H1 (cell line): ENCODE measurements around the gene MRGPRX1. TPM values are rescaled to one million over a fixed set of nuclear protein-coding genes. Genes with fewer than 3 reads are reported as not detected.

ENCODE experiments used
- CTCF ChIA-PET: fragments of 300-600 bp; sonication (Branson Sonifier 250); formaldehyde crosslinking; loops from one replicate; lab custom pipeline; 2021; ENCODE audit not compliant: partially characterized antibody; lab: Charles Lee
- POLR2A ChIA-PET: fragments of 300-600 bp; sonication (Branson Sonifier 250); formaldehyde crosslinking; loops from one replicate; lab custom pipeline; 2021; ENCODE audit warnings: inconsistent platforms; ENCODE audit not compliant: partially characterized antibody; lab: Charles Lee
- DNase-seq, 2 experiments: peaks; one replicate each; pipeline versions ENCODE4 v3.0.0 to v3.0.0-alpha.2; 2010 to 2022; ENCODE audit warnings: low spot score in 2 of 2, low read depth in 1 of 2, mixed read lengths in 1 of 2
- FAIRE-seq: peaks from 2 replicates; lab custom pipeline; 2011; peaks lifted over from hg19 to GRCh38; lab: Jason Lieb, UNC
- H2AFZ ChIP-seq: 2 replicates; pipeline ENCODE4 v1.8.1; 2012; ENCODE audit warnings: low read length, inconsistent platforms
- H2AK5ac ChIP-seq: 2 replicates; pipeline ENCODE4 v1.6.1; 2013; ENCODE audit warnings: low read depth, low read length
- H2BK120ac ChIP-seq: replicated peaks from 2 replicates; pipeline ENCODE3; 2013; ENCODE audit warnings: low read depth, low read length, inconsistent platforms
- H2BK12ac ChIP-seq: 2 replicates; pipeline ENCODE4 v1.6.1; 2013; ENCODE audit warnings: low read depth, low read length
- H2BK15ac ChIP-seq: 2 replicates; pipeline ENCODE4 v1.6.1; 2013; ENCODE audit warnings: low read length
- H2BK20ac ChIP-seq: 2 replicates; pipeline ENCODE4 v1.6.1; 2013; ENCODE audit warnings: low read length
- H2BK5ac ChIP-seq: 2 replicates; pipeline ENCODE4 v1.6.1; 2013; ENCODE audit warnings: low read depth, low read length
- H3K14ac ChIP-seq: 2 replicates; pipeline ENCODE4 v1.6.1; 2013; ENCODE audit warnings: inconsistent platforms; ENCODE audit not compliant: insufficient read length
- H3K18ac ChIP-seq: 2 replicates; pipeline ENCODE4 v1.6.1; 2013; ENCODE audit warnings: low read length; ENCODE audit errors: extremely low read depth
- H3K23ac ChIP-seq: 2 replicates; pipeline ENCODE4 v1.6.1; 2013; ENCODE audit warnings: inconsistent platforms; ENCODE audit not compliant: insufficient read length
- H3K23me2 ChIP-seq: 2 replicates; pipeline ENCODE4 v1.6.1; 2013; ENCODE audit warnings: low read depth, low read length
- H3K27ac ChIP-seq: 2 replicates; pipeline ENCODE4 v1.6.1; 2011; ENCODE audit warnings: low read depth, low read length, inconsistent platforms
- H3K27me3 ChIP-seq, 4 experiments: replicated peaks in 1 of 4; 1 replicate in 1 of 4; 2 replicates in 3 of 4; pipeline versions ENCODE4 v1.6.1 to v1.8.1; 2011 to 2013; ENCODE audit warnings: low read length in 3 of 4, mild to moderate bottlenecking in 3 of 4, inconsistent platforms in 2 of 4, mixed read lengths in 2 of 4, moderate library complexity in 1 of 4; ENCODE audit not compliant: control insufficient read depth in 3 of 4, insufficient read depth in 3 of 4; ENCODE audit errors: extremely low read depth in 1 of 4
- H3K36me3 ChIP-seq, 4 experiments: 2 replicates each; pipeline versions ENCODE4 v1.6.1 to v1.8.1; 2011 to 2013; ENCODE audit warnings: mild to moderate bottlenecking in 4 of 4, low read length in 3 of 4, moderate library complexity in 2 of 4, control low read depth in 1 of 4, inconsistent platforms in 1 of 4; ENCODE audit not compliant: insufficient read depth in 4 of 4, control insufficient read depth in 2 of 4
- H3K4ac ChIP-seq: replicated peaks from 2 replicates; pipeline ENCODE3; 2013; ENCODE audit warnings: low read length, low read depth, mixed read lengths, inconsistent platforms; ENCODE audit not compliant: insufficient read length
- H3K4me1 ChIP-seq, 4 experiments: replicated peaks in 1 of 4; 1 replicate in 1 of 4; 2 replicates in 3 of 4; pipeline versions ENCODE4 v1.6.1 to v1.8.1; 2011 to 2013; ENCODE audit warnings: low read length in 3 of 4, inconsistent platforms in 2 of 4, mixed read lengths in 1 of 4; ENCODE audit not compliant: insufficient read depth in 4 of 4, control insufficient read depth in 3 of 4
- H3K4me2 ChIP-seq, 2 experiments: 2 replicates each; pipeline versions ENCODE4 v1.6.1 to v1.8.1; 2011 to 2013; ENCODE audit warnings: low read depth in 2 of 2, low read length in 2 of 2, control low read depth in 1 of 2, inconsistent platforms in 1 of 2, mild to moderate bottlenecking in 1 of 2; ENCODE audit not compliant: insufficient read depth in 1 of 2
- H3K4me3 ChIP-seq, 4 experiments: fragments of 200-600, 300-600 bp in 1 of 4; sonication (generic), shearing (Covaris generic), sonication (Bioruptor Twin) in 1 of 4; 2 replicates each; pipeline versions ENCODE4 v1.5.1 to v1.8.1; 2011 to 2016; ENCODE audit warnings: low read length in 4 of 4, low read depth in 3 of 4, control low read depth in 2 of 4, inconsistent platforms in 2 of 4, mild to moderate bottlenecking in 2 of 4, mixed read lengths in 1 of 4, moderate library complexity in 1 of 4; ENCODE audit not compliant: insufficient read depth in 2 of 4; ENCODE audit errors: extremely low read depth in 1 of 4
- H3K56ac ChIP-seq: replicated peaks from 2 replicates; pipeline ENCODE3; 2013; ENCODE audit warnings: low read depth, mild to moderate bottlenecking, mixed read lengths, low read length, inconsistent platforms; ENCODE audit not compliant: insufficient read length
- H3K79me1 ChIP-seq: 2 replicates; pipeline ENCODE4 v1.6.1; 2013; ENCODE audit warnings: low read depth, low read length, control low read depth
- H3K79me2 ChIP-seq, 2 experiments: 2 replicates each; pipeline versions ENCODE4 v1.6.1 to v1.8.1; 2012 to 2013; ENCODE audit warnings: low read length in 2 of 2, mild to moderate bottlenecking in 2 of 2, inconsistent platforms in 1 of 2; ENCODE audit not compliant: insufficient read depth in 2 of 2, control insufficient read depth in 1 of 2
- H3K9ac ChIP-seq, 4 experiments: replicated peaks in 1 of 4; 1 replicate in 1 of 4; 2 replicates in 3 of 4; pipeline versions ENCODE4 v1.6.1 to v1.8.1; 2011 to 2013; ENCODE audit warnings: low read depth in 3 of 4, low read length in 3 of 4, control low read depth in 2 of 4, mild to moderate bottlenecking in 2 of 4, moderate library complexity in 2 of 4, inconsistent platforms in 1 of 4; ENCODE audit errors: extremely low read depth in 1 of 4
- H3K9me3 ChIP-seq, 2 experiments: 2 replicates each; pipeline versions ENCODE4 v1.6.1 to v1.8.1; 2012 to 2013; ENCODE audit warnings: mild to moderate bottlenecking in 2 of 2, moderate library complexity in 2 of 2, control low read depth in 1 of 2, inconsistent platforms in 1 of 2, low read depth in 1 of 2, low read length in 1 of 2, mixed read lengths in 1 of 2; ENCODE audit not compliant: insufficient read depth in 2 of 2
- H4K20me1 ChIP-seq, 2 experiments: replicated peaks in 1 of 2; 2 replicates each; pipeline versions ENCODE3 to v1.8.1; 2011 to 2013; ENCODE audit warnings: inconsistent platforms in 2 of 2, low read length in 2 of 2, mild to moderate bottlenecking in 1 of 2; ENCODE audit not compliant: insufficient read depth in 2 of 2, control insufficient read depth in 1 of 2
- H4K5ac ChIP-seq: 2 replicates; pipeline ENCODE4 v1.6.1; 2013; ENCODE audit warnings: low read length, low read depth, mixed read lengths, inconsistent platforms; ENCODE audit not compliant: insufficient read length
- H4K8ac ChIP-seq: 2 replicates; pipeline ENCODE4 v1.8.0; 2013; ENCODE audit warnings: mild to moderate bottlenecking, moderate library complexity, low read length, inconsistent platforms; ENCODE audit not compliant: insufficient read depth; ENCODE audit errors: extremely low read depth
- H4K91ac ChIP-seq: replicated peaks from 2 replicates; pipeline ENCODE3; 2013; ENCODE audit warnings: low read length, mixed read lengths, inconsistent platforms; ENCODE audit not compliant: insufficient read length
- RXRA ChIP-seq: IDR thresholded peaks from 2 replicates; pipeline ENCODE4 v1.6.1; 2011; ENCODE audit warnings: low read depth, mild to moderate bottlenecking, low read length, moderate library complexity; ENCODE audit not compliant: insufficient read depth
- WGBS, 2 experiments: shearing (Covaris generic) in 1 of 2; methylation state at CpG; one replicate each; pipeline versions ENCODE4 v1.1.6 to v1.1.7; 2013 to 2015; ENCODE audit warnings: low lambda C conversion rate in 2 of 2, mixed read lengths in 2 of 2, inconsistent platforms in 1 of 2, low coverage in 1 of 2, missing lambda C conversion rate in 1 of 2; ENCODE audit not compliant: insufficient replicate concordance in 2 of 2, insufficient coverage in 1 of 2, insufficient read length in 1 of 2; ENCODE audit errors: extremely low coverage in 1 of 2, missing lambda C conversion rate in 1 of 2; 5-methylcytosine and 5-hydroxymethylcytosine counted together
- polyA plus RNA-seq, 7 experiments: library from polyadenylated mRNA; depleted of rRNA in 3 of 7; stranded (reverse) in 5 of 7; unstranded in 2 of 7; fragments of >200 nt in 5 of 7; fragments of 200-250 nt in 2 of 7; gene quantifications; 1 replicate in 5 of 7; 2 replicates in 1 of 7; 4 replicates in 1 of 7; pipeline versions ENCODE4 v1.2.1 to v1.2.3, GENCODE V29; 2011 to 2013; ENCODE audit warnings: missing spikeins in 2 of 7, mixed read lengths in 2 of 7
- total RNA-seq: library from RNA; stranded (reverse); fragmentation: NEBNext Ultra II Directional; extraction: Animal tissue kit (Norgen Biotek cat#: 25700); gene quantifications from 2 replicates; pipeline ENCODE4 v1.2.1, GENCODE V29; 2021

MRGPRX1 gene
- total and polyA plus RNA-seq, 2 of the 8 experiments (the other 6 are each of a cell fraction or from before 2014, with no cell fraction given): not detected

- H3K4me2 ChIP-seq: no peak overlapping the region
- no peak for TF ChIP-seq RXRA
- no peak overlapping the region for H2AFZ ChIP-seq
- WGBS, 2 experiments: 91% methylated on average over 16 of the region's 16 CpGs; no CpG with 5 or more reads in 1 of the 2 experiments
- no peak overlapping the region for H3K4me3 ChIP-seq
- no peak overlapping the region for H3K56ac ChIP-seq
- no peaks in the 10 kb centered on the region for H4K20me1 ChIP-seq
- no peak overlapping the region for H3K23ac ChIP-seq
- H3K79me2 ChIP-seq: no peaks in the 10 kb centered on the region
- H2BK120ac ChIP-seq: no peak overlapping the region
- CTCF ChIA-PET: no interaction called here
- no peak overlapping the region for H2BK15ac ChIP-seq
- H3K27ac ChIP-seq: no peak overlapping the region
- no peak overlapping the region for H2AK5ac ChIP-seq
- no peak overlapping the region for H2BK5ac ChIP-seq
- H4K5ac ChIP-seq: no peak overlapping the region
- no peak for DNase-seq
- no peaks in the 10 kb centered on the region for H3K27me3 ChIP-seq
- H3K9me3 ChIP-seq: no peaks in the 10 kb centered on the region
- no peaks in the 10 kb centered on the region for H3K79me1 ChIP-seq
- H3K14ac ChIP-seq: no peak overlapping the region
- no peak overlapping the region for H3K9ac ChIP-seq
- H3K23me2 ChIP-seq: no peaks in the 10 kb centered on the region
- no peak overlapping the region for H3K18ac ChIP-seq
- H4K91ac ChIP-seq: peak overlapping the region; percentile 2
- no peak overlapping the region for H2BK20ac ChIP-seq
- peaks cover 0 to 10% (median 5%) of the 10 kb centered on the region in 4 experiments; a peak in 3 of 7 replicates for H3K4me1 ChIP-seq
- H4K8ac ChIP-seq: no peak overlapping the region
- H3K36me3 ChIP-seq: no peaks in the 10 kb centered on the region
- FAIRE-seq: no peak
- peak overlapping the region; percentile 45; the same call in 1 of the 2 replicates for H2BK12ac ChIP-seq
- H3K4ac ChIP-seq: no peak overlapping the region
- POLR2A ChIA-PET: no interaction called here
Observed at GRCh38 chr11:18956630-18957029, 17.4 kb upstream of the MRGPRX1 start.
